Endothelial cell of umbilical vein (primary cell): ENCODE results near the gene ABLIM1. TPM values are rescaled to one million over a fixed set of nuclear protein-coding genes. Genes with fewer than 3 reads are reported as not detected.

Experiments
- BruUV-seq: library from RNA; stranded (reverse); fragments of 400-500 nt; replicated peaks from 2 replicates; lab custom pipeline; 2021; lab: Mats Ljungman, UMichigan
- CTCF ChIA-PET: fragments of 300-600, 350-600 bp; sonication (Branson Sonifier 250); formaldehyde crosslinking; loops from one replicate; lab custom pipeline; 2021; ENCODE audit warnings: antibody characterized with exemption, inconsistent platforms; lab: Charles Lee
- POLR2A ChIA-PET: fragments of 300-600, 350-600 bp; sonication (Branson Sonifier 250); formaldehyde crosslinking; loops from one replicate; lab custom pipeline; 2021; ENCODE audit warnings: antibody characterized with exemption, inconsistent platforms; lab: Charles Lee
- DNase-seq: peaks from one replicate; pipeline ENCODE4 v3.0.0-alpha.2; 2011; ENCODE audit warnings: low read depth, low spot score
- FAIRE-seq: peaks from 2 replicates; lab custom pipeline; 2011; peaks lifted over from hg19 to GRCh38; lab: Jason Lieb, UNC
- H2AFZ ChIP-seq: 2 replicates; pipeline ENCODE4 v1.6.0; 2012; ENCODE audit warnings: low read depth, low read length, control low read depth, inconsistent platforms
- H3K27ac ChIP-seq: 2 replicates; pipeline ENCODE4 v1.5.1; 2011; ENCODE audit warnings: low read depth, mild to moderate bottlenecking, control low read depth, low read length, moderate library complexity; ENCODE audit not compliant: insufficient read depth
- H3K27me3 ChIP-seq, 2 experiments: 2 replicates each; pipeline versions ENCODE4 v1.6.0 to v1.6.1; 2011; ENCODE audit warnings: low read length in 2 of 2, mixed read lengths in 1 of 2; ENCODE audit not compliant: control insufficient read depth in 2 of 2, insufficient read depth in 2 of 2
- H3K36me3 ChIP-seq, 2 experiments: 2 replicates in 1 of 2; 3 replicates in 1 of 2; pipeline ENCODE4 v1.5.1; 2011; ENCODE audit warnings: low read length in 2 of 2, mild to moderate bottlenecking in 1 of 2, moderate library complexity in 1 of 2; ENCODE audit not compliant: control insufficient read depth in 2 of 2, insufficient read depth in 2 of 2; ENCODE audit errors: extremely low read depth in 1 of 2
- H3K4me1 ChIP-seq: 3 replicates; pipeline ENCODE4 v1.5.1; 2011; ENCODE audit warnings: mild to moderate bottlenecking, low read length; ENCODE audit not compliant: control insufficient read depth, insufficient read depth; ENCODE audit errors: extremely low read depth
- H3K4me2 ChIP-seq: 2 replicates; pipeline ENCODE4 v1.6.1; 2011; ENCODE audit warnings: low read length, control low read depth, mixed read lengths; ENCODE audit not compliant: insufficient read depth
- H3K4me3 ChIP-seq, 3 experiments: fragments of 200-600 bp in 1 of 3; sonication (generic), shearing (Covaris generic) in 1 of 3; replicated peaks in 1 of 3; 2 replicates each; pipeline ENCODE4 v1.5.1; 2011 to 2016; ENCODE audit warnings: control low read depth in 3 of 3, low read length in 3 of 3, mild to moderate bottlenecking in 2 of 3, inconsistent platforms in 1 of 3, low read depth in 1 of 3, moderate library complexity in 1 of 3; ENCODE audit not compliant: insufficient read depth in 1 of 3
- H3K79me2 ChIP-seq: 2 replicates; pipeline ENCODE4 v1.6.0; 2012; ENCODE audit warnings: low read length, inconsistent platforms; ENCODE audit not compliant: control insufficient read depth, insufficient read depth
- H3K9ac ChIP-seq: replicated peaks from 2 replicates; pipeline ENCODE3; 2011; ENCODE audit warnings: low read length, control low read depth; ENCODE audit not compliant: insufficient read depth; ENCODE audit errors: extremely low read depth
- H3K9me1 ChIP-seq: replicated peaks from 3 replicates; pipeline ENCODE4 v1.6.0; 2011; ENCODE audit warnings: mild to moderate bottlenecking, low read length; ENCODE audit not compliant: control insufficient read depth, insufficient read depth; ENCODE audit errors: extremely low read depth
- H3K9me3 ChIP-seq: replicated peaks from 2 replicates; pipeline ENCODE4 v1.5.1; 2012; ENCODE audit warnings: low read length, inconsistent platforms; ENCODE audit not compliant: control insufficient read depth, insufficient read depth
- H4K20me1 ChIP-seq: replicated peaks from 2 replicates; pipeline ENCODE3; 2011; ENCODE audit warnings: mild to moderate bottlenecking, low read length; ENCODE audit not compliant: control insufficient read depth, insufficient read depth; ENCODE audit errors: extremely low read depth
- CTCF ChIP-seq, 2 donors: IDR thresholded peaks; 1 replicate in 1 of 2; 2 replicates in 1 of 2; pipeline ENCODE4 v1.5.1; 2011; ENCODE audit warnings: low read length in 2 of 2, mild to moderate bottlenecking in 2 of 2, moderate library complexity in 2 of 2, control low read depth in 1 of 2, inconsistent platforms in 1 of 2, low read depth in 1 of 2; ENCODE audit not compliant: insufficient read depth in 1 of 2; ENCODE audit errors: extremely low read depth in 1 of 2
- EZH2 ChIP-seq: IDR thresholded peaks from 2 replicates; pipeline ENCODE4 v1.6.1; 2012; ENCODE audit warnings: borderline replicate concordance, low read depth, mild to moderate bottlenecking, moderate library complexity, low read length, inconsistent platforms; ENCODE audit not compliant: severe bottlenecking
- FOS ChIP-seq: IDR thresholded peaks from 2 replicates; pipeline ENCODE4 v1.6.1; 2011; ENCODE audit warnings: mild to moderate bottlenecking, low read length, moderate library complexity, borderline replicate concordance; ENCODE audit not compliant: insufficient read depth
- GATA2 ChIP-seq: IDR thresholded peaks from 2 replicates; pipeline ENCODE4 v1.7.0; 2011; ENCODE audit warnings: low read depth, mild to moderate bottlenecking, moderate library complexity, mixed read lengths, low read length; ENCODE audit not compliant: insufficient read length, insufficient read depth
- JUN ChIP-seq: IDR thresholded peaks from 2 replicates; pipeline ENCODE4 v1.6.1; 2011; ENCODE audit warnings: borderline replicate concordance, low read depth; ENCODE audit not compliant: insufficient read length, insufficient read depth
- MYC ChIP-seq: IDR thresholded peaks from one replicate; pipeline ENCODE4 v1.6.1; 2011; ENCODE audit warnings: mild to moderate bottlenecking, low read depth, low read length
- POLR2A ChIP-seq: IDR thresholded peaks from 2 replicates; pipeline ENCODE4 v1.6.1; 2012; ENCODE audit warnings: low read depth, mild to moderate bottlenecking, control low read depth, low read length
- POLR2AphosphoS5 ChIP-seq: IDR thresholded peaks from 2 replicates; pipeline ENCODE4 v1.6.1; 2012; ENCODE audit warnings: low read depth, mild to moderate bottlenecking, control low read depth, low read length, moderate library complexity; ENCODE audit not compliant: insufficient read depth
- dilution Hi-C: fragments of 300-500 bp; cut with MboI; formaldehyde crosslinking; loops from one replicate; pipeline ENCODE4 v1.15.0; 2019; ENCODE audit warnings: low sequenced_read_pairs; ENCODE audit not compliant: extremely low pct_ligation_motif_present
- intact Hi-C: fragments of 100-400 bp; cut with micrococcal nuclease; formaldehyde crosslinking; loops from one replicate; pipeline ENCODE4 v1.10.0; 2022
- polyA plus RNA-seq, 4 experiments: library from polyadenylated mRNA; depleted of rRNA in 3 of 4; stranded (reverse) in 3 of 4; unstranded in 1 of 4; fragments of >200 nt; gene quantifications; 2 replicates each; pipeline versions ENCODE4 v1.2.1 to v1.2.3, GENCODE V29; 2011 to 2012; ENCODE audit warnings: missing spikeins in 1 of 4
- total RNA-seq: library from RNA; stranded (reverse); gene quantifications from 2 replicates; pipeline ENCODE4 v1.2.3, GENCODE V29; 2021
- TF ChIP-seq, protein P1 (sequence below): IDR thresholded peaks from 2 replicates; pipeline ENCODE4 v1.6.1; 2011; ENCODE audit not compliant: insufficient read depth, insufficient read length

The ABLIM1 gene
- total and polyA plus RNA-seq, 2 donors (not counting 3 experiments of a cell fraction or from before 2014, with no cell fraction given), result 128 to 235 TPM

DNA sequence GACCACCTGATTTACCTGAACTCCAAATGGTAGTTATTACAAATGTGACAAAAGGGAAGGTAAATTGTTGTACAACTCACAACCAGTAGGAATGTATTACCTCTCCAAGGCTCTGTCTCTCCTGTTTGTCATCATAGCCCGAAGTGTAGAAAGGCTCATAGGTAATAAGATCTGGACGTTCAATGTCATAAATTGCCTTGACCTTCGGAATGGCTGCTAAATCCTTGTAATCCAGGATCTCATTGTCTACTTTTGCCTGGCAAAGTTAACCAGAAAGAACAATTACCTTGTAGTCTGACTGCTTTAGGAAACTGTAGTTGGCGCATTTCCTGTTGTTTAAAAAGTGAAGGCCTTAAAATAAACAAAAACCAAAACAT is 185.2 kb downstream of the ABLIM1 start:
- DNase-seq (no peak), FAIRE-seq (no peak)
- Histone ChIP-seq H3K9me1 (no peaks in the 10 kb centered on the region), H3K4me2 (no peak overlapping the region), H3K9me3 (no peaks in the 10 kb centered on the region), H4K20me1 (no peaks in the 10 kb centered on the region), H3K27ac (no peak overlapping the region), H3K9ac (no peak overlapping the region), H3K27me3 (no peaks in the 10 kb centered on the region), H3K36me3 (peaks cover 2 to 12% of the 10 kb centered on the region in 2 experiments), H3K4me1 (no peaks in the 10 kb centered on the region), H2AFZ (no peak overlapping the region), H3K4me3 (no peak overlapping the region), H3K79me2 (no peaks in the 10 kb centered on the region)
- BruUV-seq, result no TSS peak
- intact Hi-C loops (no loop called here), dilution Hi-C loops (no loop called here)
- ChIA-PET CTCF (interaction anchor here (2.1 to 7.0 kb wide), 7 partner anchors 14 to 231 kb away, joined by 16 to 208 read pairs (median 34); no protein-coding TSS in a partner anchor), POLR2A (no interaction called here)
- no peak for TF ChIP-seq POLR2AphosphoS5
- no peak for TF ChIP-seq CTCF (IDR thresholded peaks at IDR 0.05; ENCODE audit: extremely low read depth in 1 of 2, insufficient read depth in 1 of 2, low read depth in 1 of 2, low read length in 2 of 2)
- TF ChIP-seq MYC, result no peak
- TF ChIP-seq GATA2, result no peak
- TF ChIP-seq JUN, result no peak
- TF ChIP-seq EZH2, result no peak
- TF ChIP-seq, protein P1, sequence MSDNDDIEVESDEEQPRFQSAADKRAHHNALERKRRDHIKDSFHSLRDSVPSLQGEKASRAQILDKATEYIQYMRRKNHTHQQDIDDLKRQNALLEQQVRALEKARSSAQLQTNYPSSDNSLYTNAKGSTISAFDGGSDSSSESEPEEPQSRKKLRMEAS, result no peak
- no peak for TF ChIP-seq FOS
- TF ChIP-seq POLR2A, result no peak
